SK-N-SH (cell line): ENCODE data around the gene IGHMBP2. TPM values are rescaled to one million over a fixed set of nuclear protein-coding genes. Genes with fewer than 3 reads are reported as not detected.

ENCODE experiments used
- CTCF ChIA-PET: fragments of 300-600, 350-600 bp; formaldehyde crosslinking; extraction: SDS; loops from one replicate; lab custom pipeline; 2021; lab: Yijun Ruan, JAX
- POLR2A ChIA-PET: fragments of 350-600 bp; sonication (Branson Sonifier 250); formaldehyde crosslinking; extraction: SDS; loops from one replicate; lab custom pipeline; 2020; ENCODE audit warnings: antibody characterized with exemption, inconsistent platforms; lab: Yijun Ruan, JAX
- DNase-seq: peaks from one replicate; pipeline ENCODE4 v3.0.0; 2012
- H2AFZ ChIP-seq: fragments of 200-600 bp; sonication (generic); 2 replicates; pipeline ENCODE4 v1.8.1; 2016; ENCODE audit warnings: antibody characterized with exemption, mild to moderate bottlenecking, low read depth
- H3F3A ChIP-seq: fragments of 200-600 bp; sonication (generic); replicated peaks from 2 replicates; pipeline ENCODE3; 2016; ENCODE audit warnings: antibody characterized with exemption, mild to moderate bottlenecking; ENCODE audit not compliant: insufficient read depth
- H3K27ac ChIP-seq, 2 experiments: fragments of 200-500 bp in 1 of 2; fragments of 200-600 bp in 1 of 2; sonication (Bioruptor generic) in 1 of 2; sonication (generic), shearing (Covaris generic) in 1 of 2; 2 replicates each; pipeline versions ENCODE4 v1.5.1 to v1.6.1; 2014 to 2016; ENCODE audit warnings: low read depth in 2 of 2, inconsistent platforms in 1 of 2, low read length in 1 of 2, mild to moderate bottlenecking in 1 of 2, mixed read lengths in 1 of 2
- H3K27me3 ChIP-seq: fragments of 200-600 bp; sonication (generic), shearing (Covaris generic); 2 replicates; pipeline ENCODE4 v1.6.1; 2016; ENCODE audit warnings: mixed run types; ENCODE audit not compliant: insufficient read depth
- H3K36me3 ChIP-seq, 2 experiments: fragments of 200-500 bp in 1 of 2; fragments of 200-600 bp in 1 of 2; sonication (Bioruptor generic) in 1 of 2; sonication (generic) in 1 of 2; replicated peaks in 1 of 2; 2 replicates each; pipeline versions ENCODE3 to v1.5.1; 2014 to 2016; ENCODE audit warnings: low read length in 1 of 2, mild to moderate bottlenecking in 1 of 2; ENCODE audit not compliant: insufficient read depth in 2 of 2, control insufficient read depth in 1 of 2
- H3K4me1 ChIP-seq, 2 experiments: fragments of 200-500 bp in 1 of 2; fragments of 200-600 bp in 1 of 2; sonication (Bioruptor generic) in 1 of 2; sonication (generic), shearing (Covaris generic) in 1 of 2; 2 replicates each; pipeline versions ENCODE4 v1.5.1 to v1.6.1; 2014 to 2016; ENCODE audit warnings: low read depth in 1 of 2, low read length in 1 of 2, mixed run types in 1 of 2; ENCODE audit not compliant: insufficient read depth in 2 of 2, control insufficient read depth in 1 of 2
- H3K4me2 ChIP-seq: fragments of 200-600 bp; sonication (generic), shearing (Covaris generic); 2 replicates; pipeline ENCODE4 v1.6.1; 2017; ENCODE audit warnings: mixed run types
- H3K4me3 ChIP-seq, 2 experiments: fragments of 200-500 bp in 1 of 2; fragments of 200-600 bp in 1 of 2; sonication (Bioruptor generic) in 1 of 2; sonication (generic), shearing (Covaris generic) in 1 of 2; 2 replicates each; pipeline versions ENCODE4 v1.5.1 to v1.8.1; 2014 to 2016; ENCODE audit warnings: low read depth in 2 of 2, inconsistent platforms in 1 of 2, low read length in 1 of 2, mild to moderate bottlenecking in 1 of 2, mixed read lengths in 1 of 2, moderate library complexity in 1 of 2
- H3K79me2 ChIP-seq: fragments of 200-600 bp; sonication (generic); 2 replicates; pipeline ENCODE4 v1.8.1; 2017; ENCODE audit warnings: mild to moderate bottlenecking; ENCODE audit not compliant: insufficient read depth
- H3K9ac ChIP-seq: fragments of 200-600 bp; sonication (generic); 2 replicates; pipeline ENCODE4 v1.6.1; 2017; ENCODE audit warnings: mixed run types
- H3K9me2 ChIP-seq: fragments of 200-600 bp; sonication (generic); 2 replicates; pipeline ENCODE4 v1.6.1; 2017; ENCODE audit warnings: mixed run types
- H3K9me3 ChIP-seq: fragments of 200-600 bp; sonication (generic); 2 replicates; pipeline ENCODE4 v1.6.1; 2017; ENCODE audit warnings: mixed run types, mild to moderate bottlenecking, moderate library complexity
- H4K20me1 ChIP-seq: fragments of 200-600 bp; sonication (generic); 2 replicates; pipeline ENCODE4 v1.6.1; 2017; ENCODE audit warnings: mild to moderate bottlenecking, mixed run types; ENCODE audit not compliant: insufficient read depth
- ELF1 ChIP-seq: IDR thresholded peaks from 2 replicates; pipeline ENCODE4 v1.4.0; 2012
- FOSL2 ChIP-seq: IDR thresholded peaks from 2 replicates; pipeline ENCODE4 v1.4.0; 2012; ENCODE audit warnings: low read depth, mild to moderate bottlenecking, moderate library complexity, borderline replicate concordance
- FOXJ3 ChIP-seq: sonication (generic); formaldehyde crosslinking; IDR thresholded peaks from 2 replicates; pipeline ENCODE4 v1.5.1; 2020; ENCODE audit warnings: mild to moderate bottlenecking, missing genetic modification reagents
- FOXM1 ChIP-seq: IDR thresholded peaks from 2 replicates; pipeline ENCODE4 v1.4.0; 2012; ENCODE audit warnings: low read depth, mild to moderate bottlenecking
- GABPA ChIP-seq: IDR thresholded peaks from 2 replicates; pipeline ENCODE4 v1.4.0; 2012; ENCODE audit warnings: low read depth, mild to moderate bottlenecking
- GATA2 ChIP-seq: sonication (generic); formaldehyde crosslinking; IDR thresholded peaks from 2 replicates; pipeline ENCODE4 v1.5.0; 2020; ENCODE audit warnings: mild to moderate bottlenecking, missing genetic modification reagents
- IRF3 ChIP-seq: fragments of 150-350 bp; IDR thresholded peaks from 2 replicates; pipeline ENCODE4 v1.6.1; 2016; ENCODE audit warnings: mild to moderate bottlenecking, low read depth, low read length
- JUND ChIP-seq: IDR thresholded peaks from 2 replicates; pipeline ENCODE4 v1.4.0; 2012
- MEF2A ChIP-seq: IDR thresholded peaks from 2 replicates; pipeline ENCODE4 v1.4.0; 2012; ENCODE audit warnings: low read depth, borderline replicate concordance
- POLR2AphosphoS5 ChIP-seq: IDR thresholded peaks from 2 replicates; pipeline ENCODE4 v1.6.1; 2012; ENCODE audit warnings: low read depth, low read length
- RCOR1 ChIP-seq: fragments of 150-350 bp; IDR thresholded peaks from 2 replicates; pipeline ENCODE4 v1.6.1; 2017; ENCODE audit warnings: antibody characterized with exemption, low read length
- REST ChIP-seq: IDR thresholded peaks from 2 replicates; pipeline ENCODE4 v1.6.1; 2012; ENCODE audit warnings: mild to moderate bottlenecking, low read depth, low read length, moderate library complexity
- RFX5 ChIP-seq: IDR thresholded peaks from 2 replicates; pipeline ENCODE4 v1.6.1; 2012; ENCODE audit warnings: mild to moderate bottlenecking, improper control_type of control experiment, low read length
- SMC3 ChIP-seq: IDR thresholded peaks from 2 replicates; pipeline ENCODE4 v1.6.1; 2012; ENCODE audit warnings: low read depth, low read length, improper control_type of control experiment
- TCF12 ChIP-seq: IDR thresholded peaks from 2 replicates; pipeline ENCODE4 v1.4.0; 2012
- WGBS: methylation state at CpG from one replicate; pipeline ENCODE4 v1.1.6; 2017; ENCODE audit warnings: low lambda C conversion rate; 5-methylcytosine and 5-hydroxymethylcytosine counted together
- polyA plus RNA-seq, 3 experiments: library from polyadenylated mRNA; depleted of rRNA; stranded (reverse); fragments of >200 nt; gene quantifications; 2 replicates each; pipeline ENCODE4 v1.2.3, GENCODE V29; 2012
- TF ChIP-seq, protein P1 (sequence below): fragments of 200-600 bp; sonication (generic); IDR thresholded peaks from 2 replicates; pipeline ENCODE4 v1.6.1; 2017; ENCODE audit warnings: antibody characterized with exemption, mild to moderate bottlenecking, moderate library complexity
- TF ChIP-seq, protein P2 (sequence below): IDR thresholded peaks from 2 replicates; pipeline ENCODE4 v1.4.0; 2012; ENCODE audit warnings: low read depth, borderline replicate concordance
- TF ChIP-seq, protein P3 (sequence below): IDR thresholded peaks from 2 replicates; pipeline ENCODE4 v1.4.0; 2012; ENCODE audit warnings: low read depth, borderline replicate concordance

IGHMBP2 gene
- polyA plus RNA-seq, 1 of the 3 experiments (the other 2 are of a cell fraction): 9.0 TPM

DNA sequence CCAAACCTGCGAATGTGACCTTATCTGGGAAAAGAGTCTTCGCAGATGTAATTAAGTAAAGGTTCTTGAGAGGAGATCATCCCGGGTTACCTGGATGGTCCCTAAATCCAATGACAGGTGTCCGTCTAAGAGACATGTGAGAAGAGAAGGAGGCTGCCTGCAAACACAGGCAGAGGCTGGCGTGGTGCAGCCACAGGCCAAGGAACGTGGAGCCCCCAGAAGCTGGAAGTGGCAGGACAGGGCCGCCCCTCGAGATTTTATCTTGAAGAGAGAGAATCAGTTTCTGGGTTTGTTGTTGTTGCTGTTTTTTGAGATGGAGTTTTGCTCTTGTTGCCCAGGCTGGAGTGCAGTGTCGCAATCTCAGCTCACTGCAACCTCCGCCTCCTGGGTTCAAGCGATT lies 43.5 kb downstream of the IGHMBP2 start (continued):
- TF ChIP-seq REST: no peak
- TF ChIP-seq FOXJ3 (CRISPR knock-in tag): no peak
- TF ChIP-seq, all 33 proteins: peak for 0

DNA sequence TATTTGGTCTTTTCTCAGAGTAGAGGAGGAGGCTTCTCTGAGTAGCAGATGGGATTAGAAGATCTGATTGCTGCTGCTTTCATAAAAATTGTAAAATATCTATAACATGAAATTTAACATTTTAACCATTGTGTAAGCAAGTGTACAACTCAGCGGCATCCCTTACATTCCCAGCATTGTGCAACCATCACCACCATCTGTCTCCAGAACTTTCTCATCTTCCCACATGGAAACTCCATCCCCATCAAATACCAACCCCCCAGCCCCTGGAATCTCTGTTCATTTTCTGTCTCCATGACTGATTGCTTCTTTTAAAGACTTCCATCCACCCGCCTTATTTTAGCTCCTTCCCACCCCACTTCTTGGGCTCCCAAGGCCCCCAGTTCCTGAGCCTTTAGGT lies 44.8 kb downstream of the IGHMBP2 start:
- ChIA-PET POLR2A (no interaction called here), CTCF (no interaction called here)
- DNase-seq: no peak
- Histone ChIP-seq H3K36me3 (no peaks in the 10 kb centered on the region), H2AFZ (no peak overlapping the region), H3K9me2 (no peaks in the 10 kb centered on the region), H4K20me1 (no peaks in the 10 kb centered on the region), H3F3A (no peaks in the 10 kb centered on the region), H3K4me1 (no peaks in the 10 kb centered on the region), H3K27ac (no peak overlapping the region), H3K9me3 (no peaks in the 10 kb centered on the region), H3K4me3 (no peak overlapping the region), H3K79me2 (no peaks in the 10 kb centered on the region), H3K4me2 (no peak overlapping the region), H3K27me3 (no peaks in the 10 kb centered on the region), H3K9ac (no peak overlapping the region)
- WGBS: 69% methylated on average over 2 of the region's 2 CpGs
- TF ChIP-seq RFX5 (no peak), SMC3 (no peak), FOXJ3 (CRISPR knock-in tag) (no peak)
- TF ChIP-seq, protein P1, sequence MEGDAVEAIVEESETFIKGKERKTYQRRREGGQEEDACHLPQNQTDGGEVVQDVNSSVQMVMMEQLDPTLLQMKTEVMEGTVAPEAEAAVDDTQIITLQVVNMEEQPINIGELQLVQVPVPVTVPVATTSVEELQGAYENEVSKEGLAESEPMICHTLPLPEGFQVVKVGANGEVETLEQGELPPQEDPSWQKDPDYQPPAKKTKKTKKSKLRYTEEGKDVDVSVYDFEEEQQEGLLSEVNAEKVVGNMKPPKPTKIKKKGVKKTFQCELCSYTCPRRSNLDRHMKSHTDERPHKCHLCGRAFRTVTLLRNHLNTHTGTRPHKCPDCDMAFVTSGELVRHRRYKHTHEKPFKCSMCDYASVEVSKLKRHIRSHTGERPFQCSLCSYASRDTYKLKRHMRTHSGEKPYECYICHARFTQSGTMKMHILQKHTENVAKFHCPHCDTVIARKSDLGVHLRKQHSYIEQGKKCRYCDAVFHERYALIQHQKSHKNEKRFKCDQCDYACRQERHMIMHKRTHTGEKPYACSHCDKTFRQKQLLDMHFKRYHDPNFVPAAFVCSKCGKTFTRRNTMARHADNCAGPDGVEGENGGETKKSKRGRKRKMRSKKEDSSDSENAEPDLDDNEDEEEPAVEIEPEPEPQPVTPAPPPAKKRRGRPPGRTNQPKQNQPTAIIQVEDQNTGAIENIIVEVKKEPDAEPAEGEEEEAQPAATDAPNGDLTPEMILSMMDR: no peak
- TF ChIP-seq, protein P2, sequence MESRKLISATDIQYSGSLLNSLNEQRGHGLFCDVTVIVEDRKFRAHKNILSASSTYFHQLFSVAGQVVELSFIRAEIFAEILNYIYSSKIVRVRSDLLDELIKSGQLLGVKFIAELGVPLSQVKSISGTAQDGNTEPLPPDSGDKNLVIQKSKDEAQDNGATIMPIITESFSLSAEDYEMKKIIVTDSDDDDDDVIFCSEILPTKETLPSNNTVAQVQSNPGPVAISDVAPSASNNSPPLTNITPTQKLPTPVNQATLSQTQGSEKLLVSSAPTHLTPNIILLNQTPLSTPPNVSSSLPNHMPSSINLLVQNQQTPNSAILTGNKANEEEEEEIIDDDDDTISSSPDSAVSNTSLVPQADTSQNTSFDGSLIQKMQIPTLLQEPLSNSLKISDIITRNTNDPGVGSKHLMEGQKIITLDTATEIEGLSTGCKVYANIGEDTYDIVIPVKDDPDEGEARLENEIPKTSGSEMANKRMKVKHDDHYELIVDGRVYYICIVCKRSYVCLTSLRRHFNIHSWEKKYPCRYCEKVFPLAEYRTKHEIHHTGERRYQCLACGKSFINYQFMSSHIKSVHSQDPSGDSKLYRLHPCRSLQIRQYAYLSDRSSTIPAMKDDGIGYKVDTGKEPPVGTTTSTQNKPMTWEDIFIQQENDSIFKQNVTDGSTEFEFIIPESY: no peak

DNA sequence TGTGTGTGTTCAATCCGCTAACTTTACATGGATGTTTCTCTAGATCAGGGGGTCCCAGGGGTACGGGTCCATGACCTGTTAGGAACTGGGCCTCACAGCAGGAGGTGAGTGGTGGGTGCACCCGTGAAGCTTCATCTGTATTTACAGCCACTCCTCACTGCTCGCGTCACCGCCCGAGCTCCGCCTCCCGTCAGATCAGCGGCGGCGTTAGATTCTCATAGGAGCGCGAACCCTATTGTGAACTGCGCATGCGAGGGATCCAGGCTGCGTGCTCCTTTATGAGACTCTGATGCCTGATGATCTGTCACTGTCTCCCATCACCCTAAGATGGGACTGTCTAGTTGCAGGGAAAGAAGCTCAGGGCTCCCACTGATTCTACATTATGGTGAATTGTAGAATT lies 45.2 kb downstream of the IGHMBP2 start:
- Histone ChIP-seq H3K4me2 (no peak overlapping the region), H3K9ac (no peak overlapping the region), H3K79me2 (no peaks in the 10 kb centered on the region), H3K36me3 (no peaks in the 10 kb centered on the region), H3K4me3 (no peak overlapping the region), H3K4me1 (no peaks in the 10 kb centered on the region), H3K27me3 (no peaks in the 10 kb centered on the region), H3K9me3 (no peaks in the 10 kb centered on the region), H4K20me1 (no peaks in the 10 kb centered on the region), H2AFZ (no peak overlapping the region), H3F3A (no peaks in the 10 kb centered on the region), H3K9me2 (no peaks in the 10 kb centered on the region), H3K27ac (no peak overlapping the region)
- DNase-seq: no peak
- ChIA-PET CTCF (interaction anchor here (0.6 kb wide), 1 partner anchor 153 kb away, joined by 3 read pairs; no protein-coding TSS in a partner anchor), POLR2A (no interaction called here)
- 90% methylated on average over 17 of the region's 17 CpGs for WGBS
- TF ChIP-seq FOSL2: no peak
- TF ChIP-seq FOXM1: no peak
- TF ChIP-seq, protein P3, sequence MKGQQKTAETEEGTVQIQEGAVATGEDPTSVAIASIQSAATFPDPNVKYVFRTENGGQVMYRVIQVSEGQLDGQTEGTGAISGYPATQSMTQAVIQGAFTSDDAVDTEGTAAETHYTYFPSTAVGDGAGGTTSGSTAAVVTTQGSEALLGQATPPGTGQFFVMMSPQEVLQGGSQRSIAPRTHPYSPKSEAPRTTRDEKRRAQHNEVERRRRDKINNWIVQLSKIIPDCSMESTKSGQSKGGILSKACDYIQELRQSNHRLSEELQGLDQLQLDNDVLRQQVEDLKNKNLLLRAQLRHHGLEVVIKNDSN: no peak
- no peak for TF ChIP-seq GATA2 (CRISPR knock-in tag)
- no peak for TF ChIP-seq IRF3
- no peak for TF ChIP-seq POLR2AphosphoS5
- no peak for TF ChIP-seq GABPA
- TF ChIP-seq TCF12: no peak
- no peak for TF ChIP-seq FOXJ3 (CRISPR knock-in tag)
- TF ChIP-seq ELF1: no peak
- TF ChIP-seq MEF2A: no peak
- no peak for TF ChIP-seq JUND
- no peak for TF ChIP-seq SMC3
- no peak for TF ChIP-seq RCOR1
